ENCODE results near the gene ELOVL5.
"Not testable (repeated sequence)": the region's sequence is repeated elsewhere in the genome, so short reads cannot be mapped to it uniquely, and the experiment has no call there.

ELOVL5 gene

GRCh38 chr6:53394704-53395103, 46.0 kb upstream of the ELOVL5 start:
- Histone ChIP-seq H3K9me3 (replicated peaks; ENCODE audit: insufficient read depth, low read length) (no peaks in the 10 kb centered on the region), H3K27ac (ENCODE audit: low read length) (no peak overlapping the region), H3K4me2 (ENCODE audit: low read depth, low read length) (no peak overlapping the region), H3K9ac (ENCODE audit: low read length) (no peak overlapping the region), H3K27me3 (replicated peaks; ENCODE audit: insufficient read depth, low read length) (no peaks in the 10 kb centered on the region), H4K20me1 (ENCODE audit: insufficient read depth, low read length) (no peaks in the 10 kb centered on the region), H3K9me2 (replicated peaks; ENCODE audit: insufficient read depth, low read length) (no peaks in the 10 kb centered on the region), H3F3A (ENCODE audit: insufficient read depth, low read length) (no peaks in the 10 kb centered on the region), H3K4me3 (ENCODE audit: low read length) (no peak overlapping the region), H3K79me2 (ENCODE audit: low read length) (no peaks in the 10 kb centered on the region), H3K4me1 (ENCODE audit: low read length) (0 out of 2 replicates have a peak, but pooled peaks cover 9% of the 10 kb centered on the region), H3K36me3 (replicated peaks; ENCODE audit: insufficient read depth, low read length) (no peaks in the 10 kb centered on the region), H2AFZ (ENCODE audit: low read length) (no peak overlapping the region)
- DNase-seq = no peak
- no peak for TF ChIP-seq EZH2 (optimal IDR thresholded peaks at IDR 0.05; ENCODE audit: low read depth, low read length)
- no peak for TF ChIP-seq EZH2phosphoT487 (IDR thresholded peaks at IDR 0.05; ENCODE audit: low read length)
- no peak for TF ChIP-seq CTCF (IDR thresholded peaks at IDR 0.05; ENCODE audit: low read length)

GRCh38 chr6:53391170-53391569, 42.4 kb upstream of the ELOVL5 start:
- Histone ChIP-seq H3K36me3 (replicated peaks; ENCODE audit: insufficient read depth, low read length) (no peaks in the 10 kb centered on the region), H4K20me1 (ENCODE audit: insufficient read depth, low read length) (no peaks in the 10 kb centered on the region), H3K4me3 (ENCODE audit: low read length) (no peak overlapping the region), H2AFZ (ENCODE audit: low read length) (no peak overlapping the region), H3K9me2 (replicated peaks; ENCODE audit: insufficient read depth, low read length) (no peaks in the 10 kb centered on the region), H3F3A (ENCODE audit: insufficient read depth, low read length) (no peaks in the 10 kb centered on the region), H3K79me2 (ENCODE audit: low read length) (no peaks in the 10 kb centered on the region), H3K4me1 (ENCODE audit: low read length) (0 out of 2 replicates have a peak, but pooled peaks cover 9% of the 10 kb centered on the region), H3K9ac (ENCODE audit: low read length) (no peak overlapping the region), H3K27ac (ENCODE audit: low read length) (no peak overlapping the region), H3K9me3 (replicated peaks; ENCODE audit: insufficient read depth, low read length) (no peaks in the 10 kb centered on the region), H3K4me2 (ENCODE audit: low read depth, low read length) (no peak overlapping the region), H3K27me3 (replicated peaks; ENCODE audit: insufficient read depth, low read length) (no peaks in the 10 kb centered on the region)
- TF ChIP-seq EZH2 (optimal IDR thresholded peaks at IDR 0.05; ENCODE audit: low read depth, low read length) = no peak
- no peak for TF ChIP-seq EZH2phosphoT487 (IDR thresholded peaks at IDR 0.05; ENCODE audit: low read length)
- no peak for TF ChIP-seq CTCF (IDR thresholded peaks at IDR 0.05; ENCODE audit: low read length)
- no peak for DNase-seq

- H3K36me3 ChIP-seq (replicated peaks; ENCODE audit: insufficient read depth, low read length) = no peaks in the 10 kb centered on the region
- no peak overlapping the region for H3K9ac ChIP-seq (ENCODE audit: low read length)
- H3K4me3 ChIP-seq (ENCODE audit: low read length) = no peak overlapping the region
- no peaks in the 10 kb centered on the region for H3K9me2 ChIP-seq (replicated peaks; ENCODE audit: insufficient read depth, low read length)
- no peaks in the 10 kb centered on the region for H4K20me1 ChIP-seq (ENCODE audit: insufficient read depth, low read length)
- no peaks in the 10 kb centered on the region for H3F3A ChIP-seq (ENCODE audit: insufficient read depth, low read length)
- H3K4me1 ChIP-seq (ENCODE audit: low read length) = 0 out of 2 replicates have a peak, but pooled peaks cover 9% of the 10 kb centered on the region
- no peaks in the 10 kb centered on the region for H3K9me3 ChIP-seq (replicated peaks; ENCODE audit: insufficient read depth, low read length)
- no peaks in the 10 kb centered on the region for H3K79me2 ChIP-seq (ENCODE audit: low read length)
- no peaks in the 10 kb centered on the region for H3K27me3 ChIP-seq (replicated peaks; ENCODE audit: insufficient read depth, low read length)
- H2AFZ ChIP-seq (ENCODE audit: low read length) = no peak overlapping the region
- no peak overlapping the region for H3K4me2 ChIP-seq (ENCODE audit: low read depth, low read length)
- no peak for DNase-seq
- TF ChIP-seq CTCF (IDR thresholded peaks at IDR 0.05; ENCODE audit: low read length) = no peak
- TF ChIP-seq EZH2 (optimal IDR thresholded peaks at IDR 0.05; ENCODE audit: low read depth, low read length) = no peak
- TF ChIP-seq EZH2phosphoT487 (IDR thresholded peaks at IDR 0.05; ENCODE audit: low read length) = no peak
- no peak overlapping the region for H3K27ac ChIP-seq (ENCODE audit: low read length)
Measured at GRCh38 chr6:53390010-53390409, 41.3 kb upstream of the ELOVL5 start.

GRCh38 chr6:53388615-53389014, 39.9 kb upstream of the ELOVL5 start:
- H2AFZ ChIP-seq (ENCODE audit: low read length) = not testable (repeated sequence)

More at GRCh38 chr6:53388615-53389014, 39.9 kb upstream of the ELOVL5 start:
- H3K4me1 ChIP-seq (ENCODE audit: low read length); H3K79me2 ChIP-seq (ENCODE audit: low read length); H3K9ac ChIP-seq (ENCODE audit: low read length); H3K9me3 ChIP-seq (replicated peaks; ENCODE audit: insufficient read depth, low read length); DNase-seq; H3K4me3 ChIP-seq (ENCODE audit: low read length); H3K9me2 ChIP-seq (replicated peaks; ENCODE audit: insufficient read depth, low read length); H4K20me1 ChIP-seq (ENCODE audit: insufficient read depth, low read length); H3K27me3 ChIP-seq (replicated peaks; ENCODE audit: insufficient read depth, low read length); H3K36me3 ChIP-seq (replicated peaks; ENCODE audit: insufficient read depth, low read length); H3F3A ChIP-seq (ENCODE audit: insufficient read depth, low read length); H3K27ac ChIP-seq (ENCODE audit: low read length); H3K4me2 ChIP-seq (ENCODE audit: low read depth, low read length): not testable (repeated sequence)

All from MM.1S (cell line).